ENCODE measurements around the gene EPHB2.

Gene EPHB2

GRCh38 chr1:22804969-22805671 lies 94.5 kb downstream of the EPHB2 start:
- DNase-seq, result no peak

DNA sequence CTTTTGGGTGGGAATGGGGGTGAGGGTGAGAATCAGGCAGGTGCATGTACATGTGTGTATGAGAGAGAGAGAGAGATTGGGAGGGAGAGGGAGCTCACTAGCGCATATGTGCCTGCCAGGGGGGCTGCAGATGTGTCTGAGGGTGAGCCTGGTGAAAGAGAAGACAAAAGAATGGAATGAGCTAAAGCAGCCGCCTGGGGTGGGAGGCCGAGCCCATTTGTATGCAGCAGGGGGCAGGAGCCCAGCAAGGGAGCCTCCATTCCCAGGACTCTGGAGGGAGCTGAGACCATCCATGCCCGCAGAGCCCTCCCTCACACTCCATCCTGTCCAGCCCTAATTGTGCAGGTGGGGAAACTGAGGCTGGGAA lies 95.0 kb downstream of the EPHB2 start:
- DNase-seq, result no peak

- no peak for DNase-seq
These were observed 95.9 kb downstream of the EPHB2 start for GRCh38 chr1:22806584-22806983.

GRCh38 chr1:22807340-22807739 lies 96.7 kb downstream of the EPHB2 start:
- no peak for DNase-seq

GRCh38 chr1:22808186-22808675 lies 97.6 kb downstream of the EPHB2 start:
- no peak for DNase-seq

DNA sequence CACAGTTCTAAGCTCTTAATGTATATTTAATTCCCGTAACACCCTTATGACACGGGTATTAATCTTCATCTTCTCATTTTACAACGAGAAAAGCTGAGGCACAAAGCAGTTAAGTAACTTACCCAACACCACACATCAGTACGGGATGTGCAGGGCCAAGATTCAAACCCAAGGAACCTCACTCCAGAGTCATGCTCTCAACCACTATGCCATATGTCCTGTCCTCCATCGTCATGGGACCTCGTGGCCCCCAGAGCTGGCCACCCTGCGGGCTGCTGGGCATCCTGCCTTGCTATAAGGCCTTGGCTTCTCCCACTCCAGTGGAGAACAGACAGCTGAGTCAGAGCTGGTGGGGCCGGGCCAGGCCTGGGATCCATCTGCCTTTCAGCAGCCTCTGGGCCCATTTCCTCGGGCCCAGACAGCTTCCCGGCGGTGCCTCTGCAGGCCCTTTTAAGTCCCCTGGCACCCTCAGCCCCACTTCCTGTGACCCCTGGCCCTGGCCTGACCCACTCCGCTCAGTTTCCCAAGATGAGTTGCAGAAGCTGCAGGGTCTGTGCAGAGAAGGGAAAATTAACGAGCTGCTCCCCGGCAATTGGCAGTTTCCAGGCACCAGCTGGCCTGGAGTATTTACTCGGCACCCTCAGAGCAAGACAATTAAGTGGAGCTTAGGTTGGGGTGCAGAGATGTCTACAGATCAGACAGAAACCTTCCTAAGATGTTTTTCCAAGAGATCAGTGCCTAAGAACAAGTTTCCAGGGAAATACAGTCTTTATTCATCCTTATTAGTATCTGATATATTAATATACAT lies 98.2 kb downstream of the EPHB2 start:
- no peak for DNase-seq

DNA sequence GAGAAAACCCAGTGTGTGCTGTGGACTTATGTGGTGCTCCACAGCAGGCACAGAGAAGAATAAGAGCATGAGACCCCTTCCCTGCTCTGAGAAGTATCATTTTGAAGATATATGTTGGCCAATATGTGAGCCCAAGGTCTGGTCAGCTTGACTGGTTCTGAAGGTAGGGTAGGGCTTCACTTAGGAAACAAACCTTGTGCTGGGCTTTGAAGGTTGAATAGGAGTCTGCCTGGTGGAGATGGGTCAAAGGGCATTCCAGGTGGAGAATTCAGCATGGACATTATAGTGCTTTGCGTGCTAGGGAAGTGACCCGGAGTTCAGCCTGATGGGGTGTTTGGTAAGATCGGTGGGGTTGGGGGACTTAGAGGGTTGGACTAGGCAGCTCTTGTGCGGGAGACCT lies 99.1 kb downstream of the EPHB2 start:
- no peak for DNase-seq

DNA sequence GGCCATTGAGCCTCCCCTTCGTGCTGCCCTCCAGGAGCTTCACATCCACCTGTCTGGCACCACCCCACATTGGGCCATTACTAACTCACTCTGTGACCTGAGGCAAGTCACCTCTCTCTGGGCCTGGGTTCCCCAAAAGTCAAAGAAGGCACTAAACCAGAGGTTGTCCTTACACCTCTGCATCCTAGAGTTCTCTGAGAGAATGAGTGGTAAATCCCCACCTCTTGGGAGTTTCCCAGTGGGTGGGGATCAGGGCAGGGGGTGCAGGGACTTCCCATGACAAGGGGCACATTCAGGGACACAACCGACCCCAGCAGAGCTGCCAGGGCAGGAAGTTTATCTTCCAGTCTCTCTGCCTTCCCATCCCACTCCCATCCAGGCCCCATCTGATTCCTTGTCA lies 99.7 kb downstream of the EPHB2 start:
- DNase-seq, result no peak

GRCh38 chr1:22812092-22812880 lies 101.6 kb downstream of the EPHB2 start:
- DNase-seq, result no peak

- no peak for DNase-seq
These were observed 102.6 kb downstream of the EPHB2 start for GRCh38 chr1:22812993-22813790.

GRCh38 chr1:22814176-22815042 lies 103.8 kb downstream of the EPHB2 start:
- no peak for DNase-seq

- DNase-seq, result no peak
These were observed 104.4 kb downstream of the EPHB2 start for GRCh38 chr1:22815043-22815365.

DNA sequence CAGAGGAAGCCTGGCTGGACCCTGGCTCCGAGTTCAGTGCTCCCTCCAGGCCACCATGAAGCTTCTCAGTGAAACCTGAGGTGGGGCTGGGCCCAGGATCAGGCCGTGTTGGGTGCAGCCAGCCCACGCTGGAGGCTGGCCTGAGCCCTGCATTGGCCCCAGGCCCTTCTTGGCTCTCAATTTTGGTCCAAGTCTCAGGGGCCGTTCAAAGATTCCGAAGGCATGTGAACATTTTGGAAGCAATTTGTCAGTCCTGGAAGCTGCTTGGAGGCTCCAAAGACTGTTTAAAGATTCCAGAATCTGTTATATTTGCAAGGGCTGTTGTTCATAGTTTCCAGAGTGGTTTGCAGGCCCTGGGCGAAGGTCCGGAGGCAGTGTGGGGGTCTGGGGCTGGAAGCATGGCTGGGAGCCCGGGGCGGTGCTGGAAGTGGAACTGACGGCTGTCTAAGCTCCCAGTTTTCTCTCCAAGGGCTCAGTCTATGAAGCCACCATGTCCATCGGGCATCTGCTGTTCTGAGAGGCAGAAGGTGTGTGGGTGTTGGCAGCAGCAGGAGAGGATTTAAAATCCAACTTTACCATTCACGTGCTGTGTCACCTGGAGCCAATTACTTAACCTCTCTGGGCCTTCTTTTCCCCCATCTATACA lies 104.9 kb downstream of the EPHB2 start:
- no peak for DNase-seq

GRCh38 chr1:22816067-22816775 lies 105.6 kb downstream of the EPHB2 start:
- no peak for DNase-seq

GRCh38 chr1:22816803-22817202 lies 106.2 kb downstream of the EPHB2 start:
- no peak for DNase-seq

GRCh38 chr1:22817462-22817861 lies 106.8 kb downstream of the EPHB2 start:
- no peak for DNase-seq

DNA sequence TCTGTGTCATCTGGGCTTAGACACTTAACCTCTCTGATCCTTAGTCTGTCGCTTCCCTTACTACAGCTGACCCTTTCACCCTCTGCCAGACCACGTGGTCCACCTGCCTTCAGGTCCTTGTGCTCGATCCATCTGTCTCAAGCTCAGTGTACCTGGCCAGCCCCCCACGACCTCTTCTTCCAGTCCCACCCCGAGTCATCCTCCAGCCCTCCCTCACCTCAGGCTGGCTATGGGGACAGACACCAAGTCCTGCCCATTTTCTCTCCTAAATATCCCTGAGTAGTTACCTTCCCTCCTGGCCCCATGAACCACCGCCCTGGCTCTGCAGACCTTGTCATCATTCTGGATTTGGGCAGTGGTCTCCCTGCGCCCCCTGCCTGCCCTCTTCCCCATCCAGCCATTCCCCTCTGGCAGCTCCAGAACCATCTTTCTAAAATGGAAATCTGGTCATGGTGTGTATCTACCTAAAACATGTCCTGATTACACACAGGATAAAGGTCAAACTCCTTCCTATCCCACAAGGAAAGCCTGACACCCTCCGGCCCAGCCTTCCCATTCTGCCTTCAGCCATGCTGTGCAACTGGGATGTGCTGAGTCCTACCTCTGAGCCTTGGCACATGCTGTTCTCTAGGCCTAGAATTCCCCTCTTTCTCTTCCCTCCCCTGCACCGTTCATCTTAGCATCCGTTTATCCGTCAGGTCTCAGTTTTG lies 107.6 kb downstream of the EPHB2 start:
- no peak for DNase-seq

- no peak for DNase-seq
These were observed 108.7 kb downstream of the EPHB2 start for GRCh38 chr1:22819361-22819760.

DNA sequence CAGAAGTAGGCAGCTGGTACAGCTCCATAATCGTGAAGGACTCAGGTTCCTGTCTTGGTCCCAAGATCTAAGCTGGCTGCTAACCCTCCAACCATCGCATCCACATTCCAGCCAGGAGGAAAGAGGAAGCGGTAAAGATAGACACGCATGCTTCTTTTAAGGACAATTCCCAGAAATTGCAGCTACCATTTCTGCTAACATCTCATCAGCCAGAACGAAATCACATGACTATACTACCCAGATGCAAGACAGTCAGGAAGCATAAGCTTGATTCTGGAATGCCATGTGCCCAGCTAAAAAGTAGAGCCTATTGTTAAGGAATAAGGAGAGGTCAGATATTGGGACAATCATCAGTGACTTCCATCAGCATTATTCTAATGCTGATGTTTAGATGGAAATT lies 110.4 kb downstream of the EPHB2 start:
- no peak for DNase-seq

DNA sequence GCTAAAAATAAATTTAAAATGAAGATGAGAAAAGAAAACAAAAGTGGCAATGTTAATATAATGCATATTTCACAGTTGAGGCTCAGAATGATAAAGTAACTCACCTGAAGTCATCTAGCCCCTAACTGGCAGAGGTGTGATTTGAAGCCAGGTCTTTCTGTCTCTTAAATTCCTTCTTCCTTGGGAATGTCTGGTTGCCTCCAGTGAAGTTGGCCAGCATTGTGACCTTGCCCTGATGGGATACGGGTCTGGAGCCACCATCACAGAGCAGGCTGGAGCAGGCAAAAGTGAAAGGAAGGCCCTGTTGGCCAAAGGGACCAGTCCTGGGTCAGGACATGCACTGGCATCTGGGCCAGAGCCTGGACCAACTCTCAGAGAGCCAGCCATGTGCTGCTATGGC lies 111.7 kb downstream of the EPHB2 start:
- DNase-seq, result no peak

Data from NCI-H526 treated with DMSO at 0.1 percent for 48 hours (cell line).